ENCODE measurements around the gene TPH2.

DNA sequence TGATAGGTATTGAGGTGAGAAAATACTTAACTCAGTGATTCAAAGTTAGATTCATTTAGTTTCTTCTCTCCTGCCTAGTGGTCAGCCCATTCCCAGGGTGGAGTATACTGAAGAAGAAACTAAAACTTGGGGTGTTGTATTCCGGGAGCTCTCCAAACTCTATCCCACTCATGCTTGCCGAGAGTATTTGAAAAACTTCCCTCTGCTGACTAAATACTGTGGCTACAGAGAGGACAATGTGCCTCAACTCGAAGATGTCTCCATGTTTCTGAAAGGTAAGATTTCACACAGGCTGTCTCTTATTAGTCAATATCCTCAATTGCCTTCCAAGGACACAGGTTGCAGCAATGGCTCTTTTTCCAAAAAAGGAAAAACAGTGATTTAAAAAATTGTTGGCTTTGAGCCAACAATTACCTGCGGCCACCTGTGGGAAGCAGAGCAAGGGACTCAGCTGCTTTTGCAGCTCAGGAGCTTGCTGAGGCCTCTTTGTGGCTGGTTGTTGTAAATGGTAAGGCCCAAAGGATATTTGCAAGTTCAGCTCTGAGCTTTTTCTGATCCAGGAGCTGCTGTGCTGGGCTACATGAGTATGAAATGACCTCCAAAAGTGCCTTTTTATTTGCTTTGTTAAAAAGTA lies 33.9 kb downstream of the TPH2 start:
- TF ChIP-seq, protein P1, sequence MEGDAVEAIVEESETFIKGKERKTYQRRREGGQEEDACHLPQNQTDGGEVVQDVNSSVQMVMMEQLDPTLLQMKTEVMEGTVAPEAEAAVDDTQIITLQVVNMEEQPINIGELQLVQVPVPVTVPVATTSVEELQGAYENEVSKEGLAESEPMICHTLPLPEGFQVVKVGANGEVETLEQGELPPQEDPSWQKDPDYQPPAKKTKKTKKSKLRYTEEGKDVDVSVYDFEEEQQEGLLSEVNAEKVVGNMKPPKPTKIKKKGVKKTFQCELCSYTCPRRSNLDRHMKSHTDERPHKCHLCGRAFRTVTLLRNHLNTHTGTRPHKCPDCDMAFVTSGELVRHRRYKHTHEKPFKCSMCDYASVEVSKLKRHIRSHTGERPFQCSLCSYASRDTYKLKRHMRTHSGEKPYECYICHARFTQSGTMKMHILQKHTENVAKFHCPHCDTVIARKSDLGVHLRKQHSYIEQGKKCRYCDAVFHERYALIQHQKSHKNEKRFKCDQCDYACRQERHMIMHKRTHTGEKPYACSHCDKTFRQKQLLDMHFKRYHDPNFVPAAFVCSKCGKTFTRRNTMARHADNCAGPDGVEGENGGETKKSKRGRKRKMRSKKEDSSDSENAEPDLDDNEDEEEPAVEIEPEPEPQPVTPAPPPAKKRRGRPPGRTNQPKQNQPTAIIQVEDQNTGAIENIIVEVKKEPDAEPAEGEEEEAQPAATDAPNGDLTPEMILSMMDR (conservative IDR thresholded peaks at IDR 0.05; ENCODE audit: low read length), result no peak
- TF ChIP-seq EZH2phosphoT487 (IDR thresholded peaks at IDR 0.05; ENCODE audit: borderline replicate concordance), result no peak
